NCI-H2107 treated with DMSO at 0.1 percent for 48 hours (cell line): ENCODE measurements around the gene CARMIL1.

Experiments
- DNase-seq: peaks from one replicate; lab custom pipeline; 2025; ENCODE audit not compliant: unreplicated experiment; lab: John Stamatoyannopoulos, UW

Gene CARMIL1

GRCh38 chr6:25639653-25640052, 360.5 kb downstream of the CARMIL1 start:
- no peak for DNase-seq

GRCh38 chr6:25640446-25640845, 361.3 kb downstream of the CARMIL1 start:
- no peak for DNase-seq

GRCh38 chr6:25640891-25641290, 361.7 kb downstream of the CARMIL1 start:
- DNase-seq: no peak

GRCh38 chr6:25641377-25641776, 362.2 kb downstream of the CARMIL1 start:
- DNase-seq: no peak

- DNase-seq: no peak
Observed at GRCh38 chr6:25641940-25642666, 362.9 kb downstream of the CARMIL1 start.

- DNase-seq: no peak
Observed at GRCh38 chr6:25642667-25643328, 363.6 kb downstream of the CARMIL1 start.

- DNase-seq: no peak
Observed at GRCh38 chr6:25645916-25646315, 366.7 kb downstream of the CARMIL1 start.

GRCh38 chr6:25649611-25650010, 370.4 kb downstream of the CARMIL1 start:
- DNase-seq: no peak

- no peak for DNase-seq
Observed at GRCh38 chr6:25652007-25652515, 372.9 kb downstream of the CARMIL1 start, which contains the start of gene SCGN. Gene SCGN, plus strand, starts transcription at chr6:25652215. Its CDS starts 189 bp downstream, at chr6:25652404.

- no peak for DNase-seq
Observed at GRCh38 chr6:25655723-25656122, 376.5 kb downstream of the CARMIL1 start.

- no peak for DNase-seq
Observed at GRCh38 chr6:25659633-25660368, 380.6 kb downstream of the CARMIL1 start.

GRCh38 chr6:25660512-25660911, 381.3 kb downstream of the CARMIL1 start:
- DNase-seq: no peak

- DNase-seq: no peak
Observed at GRCh38 chr6:25661129-25661779, 382.1 kb downstream of the CARMIL1 start.

- no peak for DNase-seq
Observed at GRCh38 chr6:25665455-25665854, 386.3 kb downstream of the CARMIL1 start.

- no peak for DNase-seq
Observed at GRCh38 chr6:25669413-25669812, 390.2 kb downstream of the CARMIL1 start.
